K562 (cell line): ENCODE measurements around the gene MYO3B. TPM values are rescaled to one million over a fixed set of nuclear protein-coding genes. Genes with fewer than 3 reads are reported as not detected.

Experiments
- ATAC-seq: fragments of 200-7000 bp; cut with Tn5 transposase; 3 replicates; pipeline ENCODE4 v1.9.1; 2020; ENCODE audit warnings: moderate library complexity
- BruUV-seq: library from RNA; stranded (reverse); fragments of 400-500 nt; replicated peaks from 2 replicates; lab custom pipeline; 2021; lab: Mats Ljungman, UMichigan
- CTCF ChIA-PET: fragments of 300-600 bp; formaldehyde crosslinking; extraction: SDS; loops from one replicate; lab custom pipeline; 2021; ENCODE audit warnings: low intra/inter-chr PET ratio; lab: Yijun Ruan, JAX
- POLR2A ChIA-PET: fragments of 300-600, 350-650 bp; sonication (Branson Sonifier 250); formaldehyde crosslinking; extraction: SDS; loops from one replicate; lab custom pipeline; 2021; ENCODE audit warnings: antibody characterized with exemption, inconsistent platforms; lab: Yijun Ruan, JAX
- DNase-seq, 4 experiments: peaks; one replicate each; pipeline versions ENCODE4 v3.0.0 to v3.0.0-alpha.2; 2011 to 2018; ENCODE audit warnings: low spot score in 3 of 4, mixed read lengths in 3 of 4; ENCODE audit errors: extremely low read depth in 1 of 4
- FAIRE-seq: peaks from 2 replicates; lab custom pipeline; 2011; peaks lifted over from hg19 to GRCh38; lab: Jason Lieb, UNC
- H2AFZ ChIP-seq: 2 replicates; pipeline ENCODE4 v1.6.0; 2011; ENCODE audit warnings: low read depth, low read length, control low read depth, inconsistent platforms
- H3K27ac ChIP-seq: fragments of 200-600 bp; 3 replicates; pipeline ENCODE4 v1.8.0; 2011; ENCODE audit warnings: low read depth, mild to moderate bottlenecking, control low read depth, inconsistent platforms, low read length, moderate library complexity, mixed read lengths; ENCODE audit errors: extremely low read depth
- H3K27me3 ChIP-seq, 2 experiments: fragments of 300-600 bp in 1 of 2; 2 replicates in 1 of 2; 3 replicates in 1 of 2; pipeline versions ENCODE4 v1.6.0 to v1.8.0; 2011; ENCODE audit warnings: inconsistent platforms in 2 of 2, low read length in 2 of 2, mild to moderate bottlenecking in 1 of 2, mixed read lengths in 1 of 2, moderate library complexity in 1 of 2; ENCODE audit not compliant: control insufficient read depth in 2 of 2, insufficient read depth in 2 of 2
- H3K36me3 ChIP-seq: fragments of 300-600 bp; 3 replicates; pipeline ENCODE4 v1.8.0; 2011; ENCODE audit warnings: mild to moderate bottlenecking, low read length, inconsistent platforms; ENCODE audit not compliant: control insufficient read depth, insufficient read depth
- H3K4me1 ChIP-seq, 2 experiments: fragments of 200-600 bp in 1 of 2; replicated peaks in 1 of 2; 2 replicates in 1 of 2; 3 replicates in 1 of 2; pipeline versions ENCODE4 v1.5.1 to v1.8.0; 2011; ENCODE audit warnings: inconsistent platforms in 2 of 2, low read length in 2 of 2, mild to moderate bottlenecking in 1 of 2, mixed read lengths in 1 of 2, moderate library complexity in 1 of 2; ENCODE audit not compliant: control insufficient read depth in 2 of 2, insufficient read depth in 2 of 2
- H3K4me2 ChIP-seq: 2 replicates; pipeline ENCODE4 v1.6.1; 2011; ENCODE audit warnings: low read length, control low read depth, inconsistent platforms, mixed read lengths; ENCODE audit not compliant: insufficient read depth
- H3K4me3 ChIP-seq: fragments of 200-600 bp; sonication (generic), shearing (Covaris generic); 2 replicates; pipeline ENCODE4 v1.5.1; 2016; ENCODE audit warnings: control low read depth, inconsistent platforms
- H3K79me2 ChIP-seq: fragments of 200-600 bp; 3 replicates; pipeline ENCODE4 v1.8.0; 2011; ENCODE audit warnings: low read length, inconsistent platforms; ENCODE audit not compliant: control insufficient read depth, insufficient read depth
- H3K9ac ChIP-seq, 2 experiments: 2 replicates each; pipeline versions ENCODE4 v1.6.0 to v1.6.1; 2011; ENCODE audit warnings: low read depth in 2 of 2, low read length in 2 of 2, control low read depth in 1 of 2, inconsistent platforms in 1 of 2, mild to moderate bottlenecking in 1 of 2, mixed read lengths in 1 of 2; ENCODE audit not compliant: insufficient read depth in 1 of 2
- H3K9me1 ChIP-seq: one replicate; pipeline ENCODE4 v1.6.0; 2011; ENCODE audit warnings: inconsistent platforms, mild to moderate bottlenecking, low read length, moderate library complexity; ENCODE audit not compliant: control insufficient read depth, insufficient read depth
- H3K9me3 ChIP-seq: replicated peaks from 2 replicates; pipeline ENCODE4 v1.5.1; 2011; ENCODE audit warnings: low read depth, low read length, inconsistent platforms; ENCODE audit not compliant: control insufficient read depth, insufficient read depth
- H4K20me1 ChIP-seq: replicated peaks from 2 replicates; pipeline ENCODE4 v1.6.1; 2011; ENCODE audit warnings: low read length, inconsistent platforms, mixed read lengths; ENCODE audit not compliant: control insufficient read depth, insufficient read depth
- BCL6 ChIP-seq: fragments of 250-450 bp; sonication (Bioruptor Pico); IDR thresholded peaks from 2 replicates; pipeline ENCODE4 v1.4.0; 2020
- FIP1L1 ChIP-seq: fragments of 200-400 bp; formaldehyde crosslinking; IDR thresholded peaks from 2 replicates; pipeline ENCODE4 v1.6.1; 2018; ENCODE audit warnings: mild to moderate bottlenecking, low read depth, low read length; ENCODE audit not compliant: poor library complexity, severe bottlenecking
- GATAD2A ChIP-seq: fragments of 450-650 bp; IDR thresholded peaks from 2 replicates; pipeline ENCODE4 v1.6.1; 2017
- LEF1 ChIP-seq: fragments of 450-650 bp; IDR thresholded peaks from 2 replicates; pipeline ENCODE4 v1.6.1; 2016; ENCODE audit warnings: mild to moderate bottlenecking
- PKNOX1 ChIP-seq: fragments of 450-650 bp; IDR thresholded peaks from 2 replicates; pipeline ENCODE4 v1.6.1; 2016
- TARDBP ChIP-seq: fragments of 450-650 bp; IDR thresholded peaks from 2 replicates; pipeline ENCODE4 v1.6.1; 2016
- ZNF232 ChIP-seq: sonication (generic); formaldehyde crosslinking; IDR thresholded peaks from 2 replicates; pipeline ENCODE4 v1.8.0; 2022; ENCODE audit warnings: mild to moderate bottlenecking, missing genetic modification reagents
- ZNF512 ChIP-seq: IDR thresholded peaks from 2 replicates; pipeline ENCODE4 v1.6.1; 2016; ENCODE audit warnings: missing genetic modification characterization, missing compliant biosample characterization
- ZNF766 ChIP-seq: fragments of 200-800 bp; sonication (Bioruptor generic); conservative IDR thresholded peaks from 2 replicates; pipeline ENCODE4 v1.6.1; 2016; ENCODE audit warnings: missing genetic modification characterization, missing compliant biosample characterization
- WGBS: fragments of 100-300 bp; shearing (Covaris generic); methylation state at CpG from one replicate; pipeline ENCODE4 v1.1.6; 2016; ENCODE audit warnings: low coverage, mixed read lengths; ENCODE audit not compliant: insufficient coverage; ENCODE audit errors: missing lambda C conversion rate; 5-methylcytosine and 5-hydroxymethylcytosine counted together
- in situ Hi-C: fragments of 300-500 bp; cut with MboI; formaldehyde crosslinking; loops from 4 replicates; pipeline ENCODE4 v1.15.0; 2018; ENCODE audit warnings: inconsistent platforms, mixed read lengths
- intact Hi-C: fragments of 100-400 bp; cut with micrococcal nuclease; formaldehyde crosslinking; loops from 2 replicates; pipeline ENCODE4 v1.14.2; 2022
- polyA plus RNA-seq, 8 experiments: library from polyadenylated mRNA; depleted of rRNA in 4 of 8; stranded (reverse) in 5 of 8; unstranded in 3 of 8; fragments of >200 nt; fragmentation: Nextera tagmentation in 2 of 8; fragmentation: Illumina TruSeq in 1 of 8; extraction: Ambion mirVana in 2 of 8; extraction: Trizol in 1 of 8; gene quantifications; 2 replicates each; pipeline versions ENCODE4 v1.2.1 to v1.2.3, GENCODE V29; 2011 to 2014; ENCODE audit warnings: inconsistent platforms in 1 of 8, missing spikeins in 1 of 8
- total RNA-seq, 7 experiments: library from RNA; depleted of rRNA in 6 of 7; stranded (reverse); fragments of >200 nt in 6 of 7; fragmentation: Illumina TruSeq in 2 of 7; extraction: Trizol in 2 of 7; gene quantifications; 2 replicates each; pipeline versions ENCODE4 v1.2.1 to v1.2.3, GENCODE V29; 2011 to 2021; ENCODE audit warnings: low replicate concordance in 1 of 7

The MYO3B gene
- total and polyA plus RNA-seq, 9 of the 15 experiments (the other 6 are each of a cell fraction or from before 2014, with no cell fraction given): 2.7 to 6.5 (median 3.6) TPM

DNA sequence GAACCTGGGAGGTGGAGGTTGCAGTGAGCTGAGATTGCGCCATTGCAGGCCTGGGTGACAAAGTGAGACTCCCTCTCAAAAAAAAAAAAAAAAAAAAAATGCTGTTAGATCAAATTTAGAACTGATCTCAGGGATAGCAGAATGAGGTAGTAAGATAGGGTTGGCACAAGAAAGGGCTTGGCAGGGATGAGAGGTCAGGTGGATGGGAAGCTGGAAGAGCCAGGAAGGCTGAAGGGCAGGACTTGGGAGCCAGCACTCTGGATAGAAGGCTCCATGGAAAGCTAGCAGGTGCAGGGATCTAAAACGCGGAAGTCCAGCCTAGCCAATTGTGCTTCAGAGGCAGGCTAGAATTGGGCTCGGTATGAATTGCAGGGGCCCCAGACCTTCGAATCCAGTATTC, 286.3 kb downstream of the MYO3B start:
- Histone ChIP-seq H3K9ac (no peak overlapping the region), H3K4me2 (no peak overlapping the region), H3K9me3 (no peaks in the 10 kb centered on the region), H3K9me1 (no peaks in the 10 kb centered on the region), H3K27ac (no peak overlapping the region), H3K4me1 (peaks cover 0 to 6% of the 10 kb centered on the region in 2 experiments; a peak in 2 of 5 replicates), H3K4me3 (no peak overlapping the region), H3K79me2 (no peaks in the 10 kb centered on the region), H4K20me1 (no peaks in the 10 kb centered on the region), H3K36me3 (no peaks in the 10 kb centered on the region), H2AFZ (no peak overlapping the region), H3K27me3 (no peaks in the 10 kb centered on the region)
- in situ Hi-C loops (no loop called here), intact Hi-C loops (loop anchor here (5.0 kb wide), 1 partner anchor 142 kb away; no protein-coding TSS in a partner anchor)
- FAIRE-seq: no peak
- ATAC-seq: no peak
- CTCF ChIA-PET: no interaction called here
- DNase-seq: no peak
- TF ChIP-seq LEF1 (no peak), GATAD2A (no peak), FIP1L1 (no peak), ZNF232 (CRISPR knock-in tag) (no peak), BCL6 (CRISPR knock-in tag) (no peak), TARDBP (no peak)
- no TSS peak for BruUV-seq
- POLR2A ChIA-PET: interaction anchor here (0.6 kb wide), 1 partner anchor 352 kb away, joined by 3 read pairs; the partner anchor contains the start of gene GAD1
- 50% methylated on average over 4 of the region's 5 CpGs for WGBS

GRCh38 chr2:170465241-170465640, 287.3 kb downstream of the MYO3B start:
- no peak overlapping the region for H3K27ac ChIP-seq
- no peaks in the 10 kb centered on the region for H3K9me1 ChIP-seq
- H3K4me3 ChIP-seq: no peak overlapping the region
- no peaks in the 10 kb centered on the region for H3K9me3 ChIP-seq
- no peak overlapping the region for H2AFZ ChIP-seq
- DNase-seq: no peak
- ChIA-PET CTCF (no interaction called here), POLR2A (interaction anchor here (1.3 kb wide), 1 partner anchor 12 kb away, joined by 3 read pairs; no protein-coding TSS in a partner anchor)
- H3K9ac ChIP-seq: no peak overlapping the region
- H3K4me1 ChIP-seq: peaks cover 0 to 6% of the 10 kb centered on the region in 2 experiments; a peak in 1 of 5 replicates
- intact Hi-C loops (no loop called here), in situ Hi-C loops (no loop called here)
- no peak for ATAC-seq
- TF ChIP-seq ZNF512 (tag): no peak
- 0 out of 2 replicates have a peak, but pooled peaks have one; percentile 35 for TF ChIP-seq ZNF766 (CRISPR knock-in tag)
- TF ChIP-seq PKNOX1: no peak
- H3K36me3 ChIP-seq: no peaks in the 10 kb centered on the region
- no peaks in the 10 kb centered on the region for H4K20me1 ChIP-seq
- 31% methylated on average over 4 of the region's 4 CpGs for WGBS
- H3K27me3 ChIP-seq: no peaks in the 10 kb centered on the region
- FAIRE-seq: no peak
- H3K79me2 ChIP-seq: no peaks in the 10 kb centered on the region
- no peak overlapping the region for H3K4me2 ChIP-seq
- BruUV-seq: no TSS peak
